ENCODE data around the gene SUGP2.

SUGP2 gene

DNA sequence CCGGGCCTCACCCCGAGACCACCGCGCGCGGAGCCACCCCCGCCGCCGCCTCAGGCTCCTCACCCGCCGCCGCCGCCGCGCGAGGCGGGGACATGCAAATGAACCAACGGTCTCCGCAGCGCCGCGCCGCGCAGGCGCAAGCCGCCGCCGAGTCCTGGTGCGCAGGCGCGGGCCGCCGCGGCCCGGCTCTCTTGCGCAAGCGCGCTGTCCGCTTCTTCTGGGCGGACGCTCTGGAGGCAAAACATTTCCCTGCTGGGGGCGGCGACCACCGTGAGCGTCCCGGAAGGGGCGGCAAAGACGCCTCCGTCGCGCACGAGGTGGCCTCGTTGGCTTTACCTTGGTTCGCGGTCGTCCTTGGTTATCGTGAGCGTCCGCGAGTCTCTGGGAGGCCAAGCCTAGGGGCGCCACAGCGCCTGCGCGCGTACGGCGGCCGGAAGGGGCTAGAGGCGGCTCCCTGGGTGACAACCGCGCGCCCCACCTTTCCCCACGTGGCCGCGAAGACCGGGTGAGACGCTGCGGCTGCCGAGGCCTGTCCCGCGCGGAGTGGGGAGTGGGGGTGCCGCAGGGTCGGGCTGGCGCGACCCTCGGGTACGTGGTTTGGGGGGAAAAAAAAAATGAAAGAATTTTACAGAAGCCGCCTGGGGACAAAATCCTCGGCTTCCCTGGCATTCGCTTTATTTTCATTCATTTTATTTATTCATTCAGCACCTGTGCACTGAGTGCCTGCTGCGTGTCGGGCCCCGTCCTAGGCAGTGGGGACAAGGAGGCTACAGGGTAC is at the start of gene SUGP2, which contains the start of gene ARMC6:
Gene SUGP2 (minus strand): TSS at position 92 of the 778 bp plus-strand sequence. CDS start 2,446 bp downstream, outside the sequence.
Gene ARMC6 (plus strand): TSS at position 178 of the 778 bp plus-strand sequence. CDS start 607 bp downstream, outside the sequence.
- peak; percentile 80 for DNase-seq (ENCODE audit: low spot score)

DNA sequence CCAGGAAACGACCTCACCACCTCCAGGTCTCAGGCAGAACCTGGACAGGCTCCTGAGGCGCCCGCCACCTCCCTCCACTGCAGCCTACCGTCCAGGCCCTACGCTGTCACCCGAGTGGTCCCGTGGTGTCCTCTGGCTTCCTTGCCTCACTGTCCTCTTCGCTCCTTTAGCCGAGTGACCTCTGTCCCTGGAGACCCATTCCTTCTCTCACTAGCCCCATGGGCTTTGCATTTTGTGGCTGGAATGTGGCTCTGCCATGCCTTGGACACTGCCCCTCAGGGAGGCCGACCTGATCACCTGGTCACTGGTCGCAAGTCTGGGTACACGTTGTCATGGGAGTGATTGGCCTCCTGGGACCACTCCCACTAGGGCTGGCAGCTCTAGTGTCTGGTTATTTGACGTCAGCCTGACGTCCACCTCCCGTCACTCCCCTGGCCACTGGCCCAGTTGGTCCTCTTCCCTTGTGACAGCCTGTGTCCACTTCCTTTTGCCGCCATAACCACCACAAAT is 48.4 kb upstream of the SUGP2 start:
- DNase-seq (ENCODE audit: low spot score), result no peak

DNA sequence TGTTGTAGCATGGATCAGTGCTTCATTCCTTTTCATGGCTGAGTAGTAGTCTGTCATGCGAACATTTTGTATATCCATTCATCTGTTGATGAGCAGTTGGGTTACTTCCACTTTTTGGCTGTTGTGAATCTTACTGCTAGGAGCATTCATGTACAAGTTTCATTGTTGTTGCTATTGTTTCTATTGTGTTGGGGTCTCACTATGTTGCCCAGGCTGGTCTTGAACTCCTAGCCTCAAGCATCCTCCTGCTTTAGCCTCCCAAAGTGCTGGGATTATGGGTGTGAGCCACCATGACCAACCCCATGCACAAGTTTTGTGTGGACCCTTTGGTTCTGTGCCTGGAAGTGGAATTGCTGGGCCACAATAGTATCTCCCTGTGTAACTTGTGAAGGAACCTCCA is 46.3 kb upstream of the SUGP2 start:
- no peak for DNase-seq (ENCODE audit: low spot score)

DNA sequence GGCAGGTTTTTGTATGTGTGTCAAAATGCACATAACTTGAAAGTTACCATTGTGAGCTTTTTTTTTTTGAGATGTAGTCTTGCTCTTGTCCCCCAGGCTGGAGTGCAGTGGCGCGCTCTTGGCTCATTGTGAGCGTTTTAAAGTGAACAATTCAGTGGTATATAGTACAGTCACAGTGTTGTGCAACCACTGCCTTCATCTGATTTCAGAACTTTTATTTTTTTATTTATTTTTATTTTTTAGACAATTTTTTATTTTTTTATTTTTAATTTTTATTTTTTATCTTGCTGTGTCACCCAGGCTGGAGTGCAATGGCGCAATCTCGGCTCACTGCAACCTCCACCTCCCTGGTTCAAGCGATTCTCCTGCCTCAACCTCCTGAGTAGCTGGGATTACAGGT is 45.5 kb upstream of the SUGP2 start:
- no peak for DNase-seq (ENCODE audit: low spot score)

DNA sequence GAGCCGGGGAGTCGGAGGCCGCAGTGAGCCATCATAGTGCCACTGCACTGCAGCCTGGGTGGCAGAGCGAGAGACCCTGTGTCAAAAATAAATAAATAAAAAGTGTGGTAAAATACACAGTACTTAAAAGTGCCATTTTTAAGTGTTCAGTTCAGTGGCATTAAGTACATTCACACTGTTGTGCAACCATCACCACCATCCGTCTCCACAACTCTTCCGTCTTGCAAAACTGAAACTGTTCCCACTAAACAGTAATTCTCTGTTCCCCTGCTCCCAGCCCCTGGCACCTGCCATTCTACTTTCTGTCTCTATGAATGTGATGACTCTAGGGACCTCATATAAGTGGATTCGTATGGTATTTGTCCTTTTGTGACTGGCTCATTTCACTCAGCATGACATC is 43.8 kb upstream of the SUGP2 start:
- no peak for DNase-seq (ENCODE audit: low spot score)

DNA sequence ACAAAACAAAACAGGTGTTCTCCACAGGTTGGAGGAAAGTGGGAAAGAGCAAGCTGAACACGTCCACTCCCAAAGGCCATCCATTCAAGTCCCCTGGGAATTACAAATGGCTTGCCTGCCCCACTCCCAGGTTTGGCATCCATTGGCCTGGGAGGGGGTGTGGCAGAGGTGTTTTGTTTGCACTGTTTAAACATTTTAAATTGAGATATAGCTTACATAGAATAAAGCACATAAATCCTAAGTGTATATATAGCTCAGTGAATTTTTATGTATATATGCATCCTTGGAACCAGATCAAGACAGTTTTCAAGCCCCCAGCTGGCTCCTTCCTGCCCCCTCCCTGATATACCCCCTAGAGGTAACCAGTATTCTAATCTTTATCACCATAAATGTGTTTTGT is 43.2 kb upstream of the SUGP2 start:
- DNase-seq (ENCODE audit: low spot score), result no peak

DNA sequence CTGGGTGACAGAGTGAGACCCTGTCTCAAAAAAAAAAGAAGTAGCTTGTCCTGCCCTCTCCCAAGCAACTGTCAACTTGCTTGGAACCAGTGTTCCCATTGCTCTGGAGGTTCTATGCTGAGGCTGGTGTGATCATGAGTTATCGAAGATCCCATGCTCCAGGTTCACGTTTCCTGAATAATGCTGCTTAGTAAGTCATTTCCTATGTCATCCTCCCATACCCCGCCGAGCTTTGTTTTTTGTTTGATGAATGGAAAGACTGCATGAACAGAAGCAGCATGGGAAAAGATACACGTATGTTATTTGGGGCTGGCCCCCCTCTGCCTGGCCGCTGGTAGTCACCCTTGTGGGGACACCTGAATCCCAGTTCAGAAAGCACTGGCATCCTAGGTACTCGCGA is 41.8 kb upstream of the SUGP2 start:
- DNase-seq (ENCODE audit: low spot score), result no peak

DNA sequence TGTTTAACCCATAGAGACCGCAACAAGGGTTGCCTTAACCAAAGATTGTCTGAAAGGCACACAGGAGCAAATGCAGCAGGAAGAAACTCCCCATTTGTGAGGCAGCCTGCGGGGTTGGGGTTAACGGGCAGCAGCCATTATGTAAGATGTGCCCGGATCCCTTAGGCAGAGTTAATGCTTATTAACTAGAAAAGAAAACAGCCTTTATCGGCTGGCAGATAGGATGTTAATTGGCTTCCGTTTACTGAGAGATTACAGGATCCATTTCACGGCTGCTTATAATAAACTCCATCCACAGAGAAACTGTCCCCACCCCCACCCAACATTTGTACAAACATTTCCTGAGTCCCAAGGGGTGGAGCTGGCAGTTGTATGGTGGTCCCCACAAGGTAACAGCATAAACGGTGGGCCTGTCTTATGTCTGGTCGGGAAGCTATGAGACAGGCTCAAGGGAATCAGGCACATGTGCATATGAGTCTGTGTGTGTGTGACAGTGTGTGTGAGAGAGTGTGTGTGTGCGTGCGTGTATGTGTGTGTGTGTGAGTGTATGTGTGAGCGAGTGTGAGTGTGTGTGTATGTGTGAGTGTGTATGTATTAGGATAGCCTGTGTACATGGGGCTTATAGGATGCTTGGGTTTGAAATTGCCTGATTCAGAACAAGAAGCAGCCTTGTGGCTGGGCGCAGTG is 41.0 kb upstream of the SUGP2 start:
- no peak for DNase-seq (ENCODE audit: low spot score)

DNA sequence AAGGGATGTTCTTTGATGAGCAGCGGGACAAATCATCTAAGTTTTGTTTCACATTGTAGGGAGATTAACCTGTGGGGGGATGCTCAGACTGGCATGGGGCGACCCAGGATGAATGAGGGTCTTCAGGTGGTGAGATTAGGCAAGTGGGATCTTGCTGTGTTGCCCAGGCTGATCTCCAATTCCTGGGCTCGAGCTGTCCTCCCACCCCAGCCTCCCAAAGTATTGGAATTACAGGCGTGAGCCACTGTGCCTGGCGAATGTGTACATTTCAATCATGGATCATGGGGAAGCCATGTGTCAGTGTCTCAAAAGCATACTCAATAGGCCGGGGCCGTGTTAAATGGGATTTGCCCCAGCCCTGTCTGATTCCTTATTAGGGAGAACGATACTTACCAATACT is 38.6 kb upstream of the SUGP2 start:
- no peak for DNase-seq (ENCODE audit: low spot score)

DNA sequence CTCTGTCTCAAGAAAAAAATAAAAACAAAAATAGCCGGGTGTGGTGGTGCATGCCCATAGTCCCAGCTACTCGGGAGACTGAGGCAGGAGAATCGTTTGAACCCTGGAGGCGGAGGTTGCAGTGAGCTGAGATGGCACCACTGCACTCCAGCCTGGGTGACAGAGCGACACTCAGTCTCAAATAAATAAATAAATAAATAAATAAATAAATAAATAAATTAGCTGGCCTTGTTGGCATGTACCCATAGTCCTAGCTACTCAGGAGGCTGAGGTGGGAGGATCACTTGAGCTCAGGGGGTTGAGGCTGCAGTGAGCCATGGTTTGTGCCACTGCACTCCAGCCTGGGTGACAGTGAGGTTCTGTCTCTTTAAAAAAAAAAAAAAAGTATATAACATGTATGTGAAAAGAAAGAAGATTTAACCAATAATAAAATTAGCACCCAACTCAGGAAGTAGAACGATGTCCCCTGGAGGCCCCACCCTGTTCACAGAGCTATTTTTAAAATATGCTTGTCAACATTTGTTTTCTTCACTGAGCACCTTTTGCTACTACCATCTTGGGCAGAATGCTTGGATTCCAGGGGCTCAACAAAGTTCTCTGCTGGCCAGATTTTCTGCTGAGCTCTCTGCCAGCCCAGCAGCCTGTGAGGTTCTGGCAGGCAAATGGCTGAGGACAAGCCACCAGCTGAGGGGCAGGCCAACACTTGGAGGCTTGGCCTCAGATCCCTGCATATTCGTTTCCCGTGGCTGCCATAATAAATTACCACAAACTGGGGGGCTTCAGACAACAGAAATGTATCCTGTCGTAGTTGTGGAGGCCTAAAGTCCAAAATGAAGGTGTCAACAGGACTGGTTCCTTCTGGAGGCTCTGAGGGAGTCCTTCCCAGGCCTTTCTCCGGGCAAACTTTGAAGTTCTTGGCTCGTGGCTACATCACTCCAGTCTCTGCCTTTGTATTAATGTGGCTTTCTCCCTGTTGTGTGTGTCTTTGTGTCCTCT is 35.6 kb upstream of the SUGP2 start:
- DNase-seq (ENCODE audit: low spot score), result peak; percentile 58

DNA sequence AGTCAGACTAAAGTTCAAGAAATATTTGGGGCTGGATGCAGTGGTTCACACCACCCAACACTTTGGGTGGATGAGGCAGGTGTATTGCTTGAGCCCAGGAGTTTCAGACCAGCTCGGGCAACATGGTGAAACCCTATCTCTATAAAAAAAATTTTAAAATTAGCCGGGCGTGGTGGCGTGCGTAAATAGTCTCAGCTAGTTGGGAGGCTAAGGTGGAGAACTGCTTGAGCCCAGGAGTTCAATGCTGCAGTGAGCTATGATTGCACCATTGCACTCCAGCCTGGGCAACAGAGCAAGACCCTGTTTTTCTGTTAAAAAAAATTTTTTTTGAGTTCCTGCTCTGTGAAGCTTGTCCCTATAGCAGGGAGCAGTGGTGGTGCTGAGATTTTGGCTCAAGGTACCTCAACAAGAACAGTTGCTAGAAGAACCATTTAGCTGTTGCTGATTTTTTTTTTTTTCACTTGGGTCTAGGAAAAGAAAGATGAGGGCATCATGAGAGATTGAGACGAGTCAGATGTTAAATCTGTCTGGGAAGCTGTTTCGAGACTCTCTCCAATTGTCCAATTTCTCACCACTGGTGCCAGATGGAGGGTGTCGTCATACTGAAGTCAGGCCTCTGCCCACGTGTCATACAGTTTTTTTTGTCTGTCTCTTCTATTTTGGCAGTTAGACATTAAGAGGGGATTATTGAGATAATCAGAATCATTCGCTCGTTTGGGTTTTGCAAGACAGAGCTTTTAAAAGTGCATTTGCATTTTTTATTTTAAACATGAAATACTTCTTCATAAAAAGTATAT is 34.2 kb upstream of the SUGP2 start:
- DNase-seq (ENCODE audit: low spot score), result no peak

DNA sequence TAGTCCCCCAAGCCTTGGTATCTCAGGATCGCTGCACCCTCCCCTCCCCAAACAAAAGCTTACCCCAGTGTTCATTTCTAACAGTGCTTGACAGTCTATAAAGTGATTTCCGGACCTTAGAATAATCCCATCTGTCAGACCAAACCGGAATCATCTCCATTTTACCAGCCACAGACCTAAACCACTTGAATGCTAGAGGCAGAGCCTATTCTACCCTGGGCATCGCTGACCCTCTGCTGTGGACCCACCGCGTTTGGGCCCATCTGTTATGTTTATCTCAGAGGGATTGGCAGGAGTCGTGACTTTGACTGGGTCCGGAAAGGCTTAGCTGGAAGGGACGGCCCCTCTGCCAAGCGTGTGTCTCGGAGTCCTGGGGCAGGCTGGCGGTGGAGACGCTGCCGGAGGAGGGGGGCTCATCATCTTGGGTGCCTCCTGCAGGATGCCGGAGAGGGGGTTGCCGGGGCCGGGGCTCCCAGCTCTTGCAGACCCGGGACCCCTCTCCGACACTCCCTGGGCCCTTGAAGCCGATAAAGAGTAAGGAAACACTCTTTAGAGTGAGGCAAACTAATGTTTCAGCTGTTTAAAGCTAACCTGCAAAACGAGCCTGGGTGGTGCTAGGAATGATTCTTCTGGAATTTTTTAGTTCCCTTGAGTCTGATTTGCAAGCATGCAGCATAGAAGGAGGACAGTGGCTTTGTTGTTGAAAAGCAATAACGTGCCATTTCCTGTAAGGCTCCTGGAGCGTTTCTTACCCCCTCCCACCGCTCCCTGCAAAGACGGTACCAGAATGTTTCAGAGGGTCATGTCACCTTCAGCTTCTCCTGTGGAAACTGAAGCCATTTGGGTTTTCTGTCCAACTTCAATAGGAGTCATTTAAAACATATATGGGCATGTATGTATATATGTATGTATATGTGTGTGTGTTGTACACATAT is 31.8 kb upstream of the SUGP2 start:
- DNase-seq (ENCODE audit: low spot score), result peak; percentile 45

DNA sequence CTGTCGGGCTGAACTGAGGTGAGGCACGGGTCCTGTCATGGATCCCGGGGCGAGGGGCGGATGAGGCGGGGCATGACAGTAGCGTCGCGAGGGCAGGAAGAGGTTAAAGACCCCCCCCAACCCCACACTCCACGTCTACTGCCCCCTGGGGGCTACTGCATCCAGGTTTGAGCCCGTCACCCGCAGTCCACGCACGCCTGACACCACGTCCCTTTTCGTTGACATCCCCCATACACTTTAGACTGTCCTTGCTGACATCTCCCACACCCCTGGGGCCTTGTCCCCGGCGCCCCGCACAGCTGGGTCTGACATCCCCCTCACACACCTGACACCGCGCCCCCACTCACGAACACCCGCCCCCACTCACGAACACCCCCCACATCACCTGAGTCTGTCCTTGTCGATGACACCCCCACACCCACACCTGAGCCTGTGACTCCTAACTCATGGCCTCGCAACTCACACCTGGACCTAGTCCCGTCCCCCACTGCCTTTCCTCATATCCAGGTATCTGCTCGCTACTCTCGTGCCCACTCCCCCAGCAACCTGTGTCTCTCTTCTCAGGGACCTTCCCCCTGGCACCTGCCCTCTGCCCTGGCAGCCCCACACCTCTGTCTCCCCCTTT is 30.9 kb upstream of the SUGP2 start:
- DNase-seq (ENCODE audit: low spot score), result peak; percentile 26

DNA sequence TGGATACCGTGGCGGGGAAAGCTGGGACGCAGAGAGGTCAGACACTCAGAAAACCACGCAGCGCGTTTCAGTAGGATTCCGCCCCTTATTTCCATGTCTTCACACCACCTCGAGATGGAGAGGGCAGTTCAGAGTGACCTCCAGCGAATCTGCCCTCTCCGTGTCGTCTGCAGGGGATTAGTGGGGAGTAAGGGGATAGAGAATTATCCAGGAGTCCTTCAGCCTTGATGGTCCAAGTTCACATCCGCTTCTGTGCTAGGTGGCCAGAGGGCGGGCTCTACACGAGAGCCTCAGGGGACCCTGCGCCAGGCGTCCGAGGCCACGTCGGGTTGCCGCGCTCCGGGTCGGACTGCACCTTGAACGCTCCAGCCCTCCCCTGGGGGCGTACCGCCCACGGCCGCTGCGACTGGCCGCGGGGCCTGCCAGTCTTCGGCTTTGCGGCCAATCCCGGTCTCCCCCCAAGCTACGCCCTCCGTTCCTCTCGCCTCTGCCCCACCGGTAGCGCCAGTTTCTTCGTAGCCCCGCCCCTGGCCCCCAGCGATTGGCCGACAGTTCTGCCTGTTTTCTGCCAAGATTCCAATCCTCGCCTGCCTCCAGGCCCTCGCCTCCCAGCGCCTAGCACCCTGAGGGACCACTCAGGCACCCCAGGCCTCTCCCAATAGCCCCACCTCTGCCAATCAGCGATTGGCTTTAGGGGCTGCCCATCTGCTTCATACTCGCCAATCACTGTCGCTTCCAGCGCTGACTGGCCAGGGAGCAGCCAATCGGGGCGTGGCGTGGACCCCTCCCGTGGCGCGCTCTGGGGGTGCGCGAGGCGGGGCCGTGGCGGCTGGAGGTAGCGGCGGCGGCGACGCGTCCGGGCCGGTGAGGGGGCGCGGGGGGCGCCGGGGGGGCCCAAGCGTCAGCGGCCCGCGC is 30.1 kb upstream of the SUGP2 start, which contains the start of gene SLC25A42:
Gene SLC25A42 (plus strand): TSS at position 812 of the 915 bp plus-strand sequence. CDS start 32,131 bp downstream, outside the sequence.
- DNase-seq (ENCODE audit: low spot score), result peak; percentile 100

DNA sequence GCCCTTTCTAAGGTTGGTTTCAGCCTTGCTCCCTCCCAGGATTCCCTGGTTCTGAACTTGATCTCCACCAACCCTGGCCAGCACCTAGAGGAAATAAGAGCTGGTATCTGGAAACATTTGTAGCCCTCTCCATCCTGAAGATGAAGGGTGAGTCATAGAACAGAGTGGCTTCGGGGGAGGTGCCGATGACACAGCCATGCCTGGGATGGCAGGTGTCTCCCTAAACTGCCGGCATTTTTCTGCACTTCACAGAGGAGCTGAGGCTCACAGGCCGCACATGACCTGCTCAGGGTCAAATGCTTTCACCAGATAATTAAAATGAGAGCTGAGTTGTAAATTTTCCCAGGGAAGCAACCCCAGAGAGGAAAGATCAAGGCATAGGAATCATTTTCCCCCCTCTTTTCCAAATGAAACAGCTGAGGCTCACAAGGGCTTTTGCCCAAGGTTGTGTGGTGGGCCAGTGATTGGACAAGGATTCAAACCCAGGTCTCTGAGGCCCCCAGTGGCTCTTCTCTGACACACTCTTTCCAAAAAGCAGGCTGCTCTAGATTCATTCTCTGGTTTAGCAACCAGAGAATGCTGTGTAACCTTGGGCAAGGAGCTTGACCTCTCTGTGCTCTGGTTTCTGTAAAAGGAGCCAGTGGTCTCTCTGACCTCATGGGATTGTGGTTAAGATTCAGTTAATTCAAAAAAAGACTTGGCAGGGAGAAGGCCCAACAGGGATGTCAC is 29.3 kb upstream of the SUGP2 start:
- DNase-seq (ENCODE audit: low spot score), result no peak

DNA sequence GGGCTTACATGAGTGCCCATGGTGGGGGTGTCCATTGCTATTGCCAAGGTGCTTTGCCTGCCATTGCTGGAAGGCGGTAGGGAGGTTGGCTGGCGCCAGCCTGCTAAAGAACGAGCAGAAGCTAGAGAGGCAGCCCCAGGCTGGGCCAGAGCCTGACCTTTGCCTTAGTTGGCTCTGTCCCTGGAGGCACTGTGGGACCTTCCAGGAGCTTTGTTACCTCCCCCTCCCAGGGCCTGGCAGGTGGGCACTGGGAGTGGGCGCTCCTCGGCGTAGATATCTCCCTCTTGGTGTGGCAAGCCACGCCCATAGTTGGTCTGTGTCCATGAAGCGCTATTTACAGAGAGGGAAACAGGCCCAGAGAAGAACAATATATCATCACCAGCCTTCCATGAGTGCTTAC is 28.2 kb upstream of the SUGP2 start:
- DNase-seq (ENCODE audit: low spot score), result no peak

DNA sequence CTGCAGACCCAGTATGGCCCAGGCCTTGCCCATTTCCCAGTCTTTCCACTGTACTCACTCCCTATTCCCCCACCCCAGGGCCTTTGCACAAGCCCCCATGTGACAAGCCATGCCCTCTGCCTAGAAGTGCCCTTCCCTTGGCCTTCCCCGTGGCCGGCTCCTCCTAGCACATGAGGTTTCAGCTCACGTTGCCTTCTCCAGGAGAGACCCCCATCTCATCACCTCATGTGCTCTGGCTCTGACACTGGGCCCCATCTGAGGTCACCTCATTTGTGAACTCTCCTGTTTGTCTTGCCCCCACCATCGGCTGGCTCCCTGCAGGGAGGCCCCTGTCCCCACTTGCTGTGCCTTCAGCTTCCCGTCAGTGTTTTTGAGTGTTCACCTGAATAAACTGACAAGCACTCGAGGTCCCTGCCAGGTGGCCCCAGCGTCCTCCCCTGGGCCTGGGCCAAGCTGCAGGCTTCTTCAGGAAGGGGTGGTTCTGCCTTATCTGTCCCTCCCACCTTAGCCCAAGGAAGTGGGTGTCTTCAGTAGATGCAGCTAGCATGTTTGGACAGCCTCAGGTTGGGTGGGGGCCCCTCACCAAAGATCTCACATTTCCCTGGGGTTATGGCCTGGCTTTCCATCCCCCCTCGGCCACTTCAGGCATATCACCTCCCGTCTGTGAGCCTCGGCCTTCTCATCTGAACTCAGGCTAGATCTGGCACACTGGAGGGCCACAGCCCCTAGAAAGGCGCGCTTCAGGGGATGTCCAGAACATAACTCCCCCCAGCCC is 26.7 kb upstream of the SUGP2 start:
- no peak for DNase-seq (ENCODE audit: low spot score)

Data from cerebellar cortex (tissue), 1 donor.